ENCODE data around the gene CDAN1.
A peak's percentile ranks its signal among the peaks of the same experiment; 100 is the strongest.

Gene CDAN1

DNA sequence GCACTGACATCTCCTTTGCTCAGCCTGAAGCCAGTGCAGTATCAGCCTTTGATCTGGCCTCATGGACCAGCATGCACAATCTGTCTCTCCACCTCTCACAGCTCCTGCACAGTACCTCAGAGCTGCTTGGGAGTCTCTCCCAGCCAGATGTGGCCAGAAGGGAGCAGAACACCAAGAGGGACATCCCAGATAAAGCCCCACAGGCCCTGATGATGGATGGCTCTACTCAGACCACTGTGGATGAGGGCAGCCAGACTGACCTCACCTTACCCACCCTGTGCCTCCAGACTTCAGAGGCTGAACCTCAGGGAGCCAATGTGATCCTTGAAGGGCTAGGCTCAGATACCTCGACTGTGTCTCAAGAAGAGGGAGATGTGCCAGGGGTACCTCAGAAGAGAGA lies 44.4 kb downstream of the CDAN1 start:
- H3K27ac ChIP-seq (ENCODE audit: poor library complexity, severe bottlenecking): no peak overlapping the region
- TF ChIP-seq CTCF (IDR thresholded peaks at IDR 0.05; ENCODE audit: poor library complexity, severe bottlenecking): no peak
- H3K4me1 ChIP-seq (ENCODE audit: insufficient read depth, poor library complexity, severe bottlenecking): peaks cover 4% of the 10 kb centered on the region
- no peak overlapping the region for H3K4me3 ChIP-seq (ENCODE audit: severe bottlenecking)
- no peaks in the 10 kb centered on the region; the same call in 1 of the 2 replicates for H3K36me3 ChIP-seq (ENCODE audit: low read depth)
- ATAC-seq (ENCODE audit: low read depth): no peak
- no peaks in the 10 kb centered on the region for H3K27me3 ChIP-seq (ENCODE audit: insufficient read depth, poor library complexity, severe bottlenecking)
- no peak for DNase-seq (ENCODE audit: low spot score)
- H3K9me3 ChIP-seq (ENCODE audit: severe bottlenecking): no peaks in the 10 kb centered on the region

DNA sequence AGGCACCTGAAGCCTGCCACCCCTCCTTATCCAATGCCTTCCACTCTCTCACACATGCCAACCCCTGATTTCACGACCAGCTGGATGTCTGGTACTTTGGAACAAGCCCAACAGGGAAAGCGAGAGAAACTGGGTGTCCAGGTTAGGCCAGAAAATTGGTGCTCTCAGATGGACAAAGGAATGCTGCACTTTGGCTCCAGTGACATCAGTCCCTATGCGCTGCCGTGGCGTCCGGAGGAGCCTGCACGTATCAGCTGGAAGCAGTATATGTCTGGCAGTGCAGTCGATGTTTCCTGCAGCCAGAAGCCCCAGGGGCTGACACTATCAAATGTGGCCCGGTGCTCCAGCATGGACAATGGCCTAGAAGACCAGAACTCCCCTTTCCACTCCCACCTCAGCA lies 45.2 kb downstream of the CDAN1 start:
- ATAC-seq (ENCODE audit: low read depth): no peak
- no peaks in the 10 kb centered on the region for H3K27me3 ChIP-seq (ENCODE audit: insufficient read depth, poor library complexity, severe bottlenecking)
- H3K27ac ChIP-seq (ENCODE audit: poor library complexity, severe bottlenecking): no peak overlapping the region
- no peak for DNase-seq (ENCODE audit: low spot score)
- H3K4me1 ChIP-seq (ENCODE audit: insufficient read depth, poor library complexity, severe bottlenecking): peaks cover 4% of the 10 kb centered on the region
- no peaks in the 10 kb centered on the region for H3K36me3 ChIP-seq (ENCODE audit: low read depth)
- TF ChIP-seq CTCF (IDR thresholded peaks at IDR 0.05; ENCODE audit: poor library complexity, severe bottlenecking): no peak
- no peaks in the 10 kb centered on the region for H3K9me3 ChIP-seq (ENCODE audit: severe bottlenecking)
- no peak overlapping the region for H3K4me3 ChIP-seq (ENCODE audit: severe bottlenecking)

DNA sequence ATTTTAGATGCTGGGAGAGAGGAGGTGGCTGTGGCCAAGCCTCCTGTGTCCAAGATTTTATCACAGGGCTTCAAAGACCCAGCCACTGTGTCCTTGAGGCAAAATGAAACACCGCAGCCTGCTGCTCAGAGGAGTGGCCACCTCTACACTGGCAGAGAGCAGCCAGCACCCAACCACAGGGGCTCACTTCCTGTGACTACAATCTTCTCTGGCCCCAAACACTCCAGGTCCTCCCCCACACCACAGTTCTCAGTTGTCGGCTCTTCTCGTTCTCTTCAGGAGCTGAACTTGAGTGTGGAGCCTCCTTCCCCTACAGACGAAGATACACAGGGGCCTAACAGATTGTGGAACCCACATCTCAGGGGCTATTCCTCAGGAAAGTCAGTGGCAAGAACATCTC lies 45.6 kb downstream of the CDAN1 start:
- H3K4me3 ChIP-seq (ENCODE audit: severe bottlenecking): no peak overlapping the region
- H3K27me3 ChIP-seq (ENCODE audit: insufficient read depth, poor library complexity, severe bottlenecking): no peaks in the 10 kb centered on the region
- peaks cover 4% of the 10 kb centered on the region for H3K4me1 ChIP-seq (ENCODE audit: insufficient read depth, poor library complexity, severe bottlenecking)
- no peak for TF ChIP-seq CTCF (IDR thresholded peaks at IDR 0.05; ENCODE audit: poor library complexity, severe bottlenecking)
- no peak overlapping the region for H3K27ac ChIP-seq (ENCODE audit: poor library complexity, severe bottlenecking)
- H3K9me3 ChIP-seq (ENCODE audit: severe bottlenecking): no peaks in the 10 kb centered on the region
- ATAC-seq (ENCODE audit: low read depth) (no peak), DNase-seq (ENCODE audit: low spot score) (no peak)
- H3K36me3 ChIP-seq (ENCODE audit: low read depth): no peaks in the 10 kb centered on the region

DNA sequence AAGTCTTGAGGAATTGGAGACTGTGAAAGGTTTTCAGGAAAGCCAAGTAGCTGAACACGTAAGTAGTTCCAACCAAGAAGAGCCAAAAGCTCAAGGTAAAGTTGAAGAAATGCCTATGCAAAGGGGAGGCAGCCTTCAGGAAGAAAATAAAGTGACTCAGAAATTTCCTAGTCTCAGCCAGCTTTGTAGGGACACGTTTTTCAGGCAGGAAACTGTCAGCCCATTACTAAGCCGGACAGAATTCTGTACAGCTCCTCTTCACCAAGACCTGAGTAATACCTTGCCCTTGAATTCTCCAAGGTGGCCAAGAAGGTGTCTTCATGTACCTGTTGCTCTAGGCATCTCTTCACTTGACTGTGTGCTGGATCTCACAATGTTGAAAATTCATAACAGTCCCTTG lies 48.6 kb downstream of the CDAN1 start:
- peak; percentile 78 for ATAC-seq (ENCODE audit: low read depth)
- Histone ChIP-seq H3K4me1 (ENCODE audit: insufficient read depth, poor library complexity, severe bottlenecking) (peaks cover 4% of the 10 kb centered on the region), H3K27ac (ENCODE audit: poor library complexity, severe bottlenecking) (peak overlapping the region; percentile 31), H3K4me3 (ENCODE audit: severe bottlenecking) (no peak overlapping the region), H3K9me3 (ENCODE audit: severe bottlenecking) (no peaks in the 10 kb centered on the region), H3K27me3 (ENCODE audit: insufficient read depth, poor library complexity, severe bottlenecking) (no peaks in the 10 kb centered on the region), H3K36me3 (ENCODE audit: low read depth) (no peaks in the 10 kb centered on the region)
- no peak for TF ChIP-seq CTCF (IDR thresholded peaks at IDR 0.05; ENCODE audit: poor library complexity, severe bottlenecking)
- DNase-seq (ENCODE audit: low spot score): no peak

- H3K27ac ChIP-seq (ENCODE audit: poor library complexity, severe bottlenecking): peak overlapping the region; percentile 31
- TF ChIP-seq CTCF (IDR thresholded peaks at IDR 0.05; ENCODE audit: poor library complexity, severe bottlenecking): no peak
- no peaks in the 10 kb centered on the region for H3K27me3 ChIP-seq (ENCODE audit: insufficient read depth, poor library complexity, severe bottlenecking)
- DNase-seq (ENCODE audit: low spot score) (no peak), ATAC-seq (ENCODE audit: low read depth) (no peak)
- H3K4me3 ChIP-seq (ENCODE audit: severe bottlenecking): no peak overlapping the region
- H3K4me1 ChIP-seq (ENCODE audit: insufficient read depth, poor library complexity, severe bottlenecking): peaks cover 4% of the 10 kb centered on the region
- peaks cover 4% of the 10 kb centered on the region; the same call in 1 of the 2 replicates for H3K36me3 ChIP-seq (ENCODE audit: low read depth)
- H3K9me3 ChIP-seq (ENCODE audit: severe bottlenecking): no peaks in the 10 kb centered on the region
These were observed 49.2 kb downstream of the CDAN1 start for GRCh38 chr15:42687740-42688139.

Measured in RWPE2 (cell line).